ENCODE measurements around the gene TMEM255A.

TMEM255A gene

GRCh38 chrX:120238933-120239332 lies 72.3 kb downstream of the TMEM255A start:
- H3K4me3 ChIP-seq (replicated peaks; ENCODE audit: low read depth, low read length), result no peak overlapping the region
- DNase-seq (ENCODE audit: low read depth), result no peak
- no peak for TF ChIP-seq CTCF (IDR thresholded peaks at IDR 0.05; ENCODE audit: low read length, missing control alignments)

GRCh38 chrX:120236687-120237479 lies 74.4 kb downstream of the TMEM255A start:
- no peak overlapping the region for H3K4me3 ChIP-seq (replicated peaks; ENCODE audit: low read depth, low read length)
- no peak for DNase-seq (ENCODE audit: low read depth)
- TF ChIP-seq CTCF (IDR thresholded peaks at IDR 0.05; ENCODE audit: low read length, missing control alignments), result no peak

DNA sequence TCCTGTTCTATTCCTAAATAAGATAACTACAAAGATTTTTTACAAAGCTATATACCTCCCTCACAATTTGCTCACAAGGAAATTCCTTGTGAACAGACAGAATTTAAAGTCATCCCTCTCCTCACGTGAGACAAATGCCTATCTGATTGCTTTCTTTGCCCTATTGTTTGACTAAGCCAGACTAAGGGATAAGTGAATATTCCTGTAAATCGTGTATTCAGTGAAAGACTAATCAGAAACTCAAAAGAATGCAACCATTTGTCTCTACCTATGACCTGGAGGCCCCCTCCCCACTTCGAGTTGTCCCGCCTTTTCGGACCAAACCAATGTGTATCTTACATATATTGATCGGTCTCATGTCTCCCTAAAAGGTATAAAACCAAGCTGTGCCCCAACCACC lies 76.0 kb downstream of the TMEM255A start:
- no peak for TF ChIP-seq CTCF (IDR thresholded peaks at IDR 0.05; ENCODE audit: low read length, missing control alignments)
- no peak overlapping the region for H3K4me3 ChIP-seq (replicated peaks; ENCODE audit: low read depth, low read length)
- no peak for DNase-seq (ENCODE audit: low read depth)

DNA sequence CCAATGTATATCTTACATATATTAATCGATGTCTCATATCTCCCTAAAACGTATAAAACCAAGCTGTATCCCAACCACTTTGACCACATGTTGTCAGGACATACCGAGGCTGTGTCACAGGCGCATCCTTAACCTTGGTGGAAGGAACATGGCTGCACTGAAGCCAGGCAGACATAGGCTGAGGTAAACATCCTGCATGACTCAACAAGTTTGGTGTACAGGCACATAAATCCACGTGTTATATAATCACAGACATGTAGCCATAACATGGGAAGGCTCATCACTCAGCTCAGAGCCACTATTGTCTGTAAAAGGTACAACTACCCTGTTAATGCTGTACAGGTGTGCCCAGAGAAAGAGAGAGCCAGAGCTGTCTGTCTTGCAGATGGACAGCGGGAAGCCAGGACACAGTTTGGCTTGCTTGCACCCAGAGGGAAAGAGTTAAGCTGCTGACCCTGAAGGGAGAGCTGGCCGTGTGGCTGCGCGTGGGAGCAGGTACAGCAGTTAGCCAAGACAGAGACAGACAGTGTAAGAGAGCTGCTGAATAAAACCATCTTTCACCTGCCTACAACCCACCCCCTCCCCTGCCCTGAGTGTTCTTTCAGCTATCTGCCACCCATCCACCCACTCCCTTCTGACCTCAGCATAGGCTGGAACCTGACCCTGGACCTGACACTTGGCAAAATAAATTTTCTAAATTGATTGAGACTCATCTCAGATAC lies 82.9 kb downstream of the TMEM255A start:
- H3K4me3 ChIP-seq (replicated peaks; ENCODE audit: low read depth, low read length), result no peak overlapping the region
- TF ChIP-seq CTCF (IDR thresholded peaks at IDR 0.05; ENCODE audit: low read length, missing control alignments), result no peak
- DNase-seq (ENCODE audit: low read depth), result no peak

GRCh38 chrX:120224388-120224787 lies 86.9 kb downstream of the TMEM255A start:
- TF ChIP-seq CTCF (IDR thresholded peaks at IDR 0.05; ENCODE audit: low read length, missing control alignments), result no peak
- no peak overlapping the region for H3K4me3 ChIP-seq (replicated peaks; ENCODE audit: low read depth, low read length)
- no peak for DNase-seq (ENCODE audit: low read depth)

GRCh38 chrX:120223374-120223773 lies 87.9 kb downstream of the TMEM255A start:
- DNase-seq (ENCODE audit: low read depth), result no peak
- no peak for TF ChIP-seq CTCF (IDR thresholded peaks at IDR 0.05; ENCODE audit: low read length, missing control alignments)
- H3K4me3 ChIP-seq (replicated peaks; ENCODE audit: low read depth, low read length), result no peak overlapping the region

Measured in fibroblast of pulmonary artery (primary cell).